Fibroblast of lung (primary cell): ENCODE results near the gene PAGE2B.

Experiments
- EZH2 ChIP-seq: IDR thresholded peaks from 2 replicates; pipeline ENCODE4 v1.5.1; 2012; ENCODE audit warnings: low read length, control low read depth, mild to moderate bottlenecking; ENCODE audit errors: missing control alignments
- TF ChIP-seq, protein P1 (sequence below), 2 donors: IDR thresholded peaks in 1 of 2; conservative IDR thresholded peaks in 1 of 2; 1 replicate in 1 of 2; 2 replicates in 1 of 2; pipeline ENCODE4 v1.5.1; 2011 to 2012; ENCODE audit warnings: low read length in 2 of 2, control low read depth in 1 of 2, inconsistent platforms in 1 of 2, low read depth in 1 of 2, mild to moderate bottlenecking in 1 of 2

DNA sequence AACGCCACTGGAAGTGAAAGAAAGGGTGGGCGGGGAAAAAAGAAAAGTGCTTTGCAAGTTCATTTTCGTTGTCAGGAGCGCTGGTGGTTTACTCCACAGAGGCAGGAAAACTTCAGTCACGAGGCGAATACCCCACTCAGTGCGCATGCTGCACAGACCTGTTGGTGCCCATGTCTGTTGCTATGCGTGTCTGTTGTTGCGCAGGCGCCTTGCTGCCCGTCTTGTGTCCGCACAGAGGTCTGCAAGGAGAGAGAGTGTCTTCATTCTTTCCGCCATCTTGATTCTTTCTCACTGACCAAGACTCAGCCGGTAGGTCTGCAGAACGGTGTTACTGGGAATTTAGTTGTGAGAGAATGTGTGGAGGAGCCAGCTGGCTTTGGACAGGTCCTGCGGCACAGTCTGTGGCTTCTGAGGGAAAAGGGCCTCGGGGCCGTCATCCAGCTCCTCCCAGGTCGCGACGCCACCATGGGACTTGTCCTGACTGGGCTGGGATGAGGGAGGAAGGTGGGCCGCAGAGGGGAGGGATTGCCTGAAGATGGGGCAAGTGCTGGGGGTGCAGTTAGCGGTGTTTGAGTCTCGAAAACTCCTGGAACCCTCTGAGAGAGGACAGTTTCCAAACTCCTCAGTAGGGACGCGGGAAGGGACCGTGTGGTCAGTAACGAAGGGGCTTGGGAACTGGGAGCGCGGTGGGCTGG, 14.1 kb downstream of the PAGE2B start, which contains the start of gene PAGE2:
- TF ChIP-seq, protein P1, sequence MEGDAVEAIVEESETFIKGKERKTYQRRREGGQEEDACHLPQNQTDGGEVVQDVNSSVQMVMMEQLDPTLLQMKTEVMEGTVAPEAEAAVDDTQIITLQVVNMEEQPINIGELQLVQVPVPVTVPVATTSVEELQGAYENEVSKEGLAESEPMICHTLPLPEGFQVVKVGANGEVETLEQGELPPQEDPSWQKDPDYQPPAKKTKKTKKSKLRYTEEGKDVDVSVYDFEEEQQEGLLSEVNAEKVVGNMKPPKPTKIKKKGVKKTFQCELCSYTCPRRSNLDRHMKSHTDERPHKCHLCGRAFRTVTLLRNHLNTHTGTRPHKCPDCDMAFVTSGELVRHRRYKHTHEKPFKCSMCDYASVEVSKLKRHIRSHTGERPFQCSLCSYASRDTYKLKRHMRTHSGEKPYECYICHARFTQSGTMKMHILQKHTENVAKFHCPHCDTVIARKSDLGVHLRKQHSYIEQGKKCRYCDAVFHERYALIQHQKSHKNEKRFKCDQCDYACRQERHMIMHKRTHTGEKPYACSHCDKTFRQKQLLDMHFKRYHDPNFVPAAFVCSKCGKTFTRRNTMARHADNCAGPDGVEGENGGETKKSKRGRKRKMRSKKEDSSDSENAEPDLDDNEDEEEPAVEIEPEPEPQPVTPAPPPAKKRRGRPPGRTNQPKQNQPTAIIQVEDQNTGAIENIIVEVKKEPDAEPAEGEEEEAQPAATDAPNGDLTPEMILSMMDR (conservative IDR thresholded peaks at IDR 0.05 in 1 of 2, IDR thresholded peaks at IDR 0.05 in 1 of 2; ENCODE audit: low read depth in 1 of 2, low read length in 2 of 2), result no peak
- TF ChIP-seq EZH2, result no peak
